GM12891 (cell line): ENCODE results near the gene NBAS.

ENCODE experiments used
- POLR2A ChIP-seq: IDR thresholded peaks from 2 replicates; pipeline ENCODE4 v1.6.1; 2011; ENCODE audit warnings: low read depth, low read length, control low read depth
- SPI1 ChIP-seq: IDR thresholded peaks from 2 replicates; pipeline ENCODE4 v1.6.1; 2011; ENCODE audit warnings: low read depth, low read length, control low read depth

DNA sequence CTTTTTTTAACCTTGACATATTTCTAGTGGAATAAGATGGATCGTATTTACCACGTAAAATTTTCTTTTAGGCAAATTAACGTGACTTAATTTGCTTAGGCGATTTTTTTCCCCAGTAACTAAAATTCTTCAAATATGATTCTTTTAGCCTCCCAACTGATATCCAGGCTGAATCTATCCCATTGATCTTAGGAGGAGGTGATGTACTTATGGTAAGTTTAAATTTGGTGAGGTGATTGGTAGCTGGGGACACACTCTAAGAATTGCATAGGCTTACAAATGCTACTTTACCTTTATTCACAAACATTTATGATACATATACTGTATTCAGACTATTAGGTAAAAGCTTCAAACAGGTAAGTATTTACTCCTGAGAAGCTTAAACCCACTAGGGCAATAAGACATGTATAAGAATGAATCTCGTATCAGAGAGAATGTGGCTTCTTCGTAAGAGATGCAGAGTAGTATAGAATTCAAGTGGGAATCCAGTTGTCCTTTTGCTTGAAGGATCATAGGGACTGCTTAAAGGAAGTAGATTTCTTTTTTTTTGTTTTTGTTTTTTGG, 34.3 kb upstream of the NBAS start:
- TF ChIP-seq SPI1 (no peak), POLR2A (no peak)
